HepG2 (cell line): ENCODE measurements around the gene PSMD3. TPM values are rescaled to one million over a fixed set of nuclear protein-coding genes. Genes with fewer than 3 reads are reported as not detected.

Source experiments
- CHD2 ChIP-seq: IDR thresholded peaks from 2 replicates; pipeline ENCODE4 v1.6.1; 2011; ENCODE audit warnings: low read depth, low read length, improper control_type of control experiment
- ELF3 ChIP-seq: IDR thresholded peaks from 2 replicates; pipeline ENCODE4 v1.6.1; 2016; ENCODE audit warnings: missing genetic modification reagents, missing compliant biosample characterization
- GATAD1 ChIP-seq: IDR thresholded peaks from 2 replicates; pipeline ENCODE4 v1.6.1; 2016; ENCODE audit warnings: missing genetic modification reagents, missing compliant biosample characterization
- HMG20A ChIP-seq: IDR thresholded peaks from 2 replicates; pipeline ENCODE4 v1.6.1; 2016; ENCODE audit warnings: borderline replicate concordance
- MATR3 ChIP-seq: sonication (generic); formaldehyde crosslinking; IDR thresholded peaks from 2 replicates; pipeline ENCODE4 v1.4.0; 2020; ENCODE audit warnings: missing genetic modification reagents
- MEIS2 ChIP-seq: sonication (generic); formaldehyde crosslinking; IDR thresholded peaks from 2 replicates; pipeline ENCODE4 v1.9.0; 2021; ENCODE audit warnings: mild to moderate bottlenecking, missing genetic modification reagents
- NFIC ChIP-seq: IDR thresholded peaks from 2 replicates; pipeline ENCODE4 v1.6.1; 2012; ENCODE audit warnings: mild to moderate bottlenecking, low read length, inconsistent platforms
- PTBP1 ChIP-seq: fragments of 200-400 bp; formaldehyde crosslinking; IDR thresholded peaks from 2 replicates; pipeline ENCODE4 v1.6.1; 2018; ENCODE audit warnings: low read length, low read depth; ENCODE audit not compliant: poor library complexity, severe bottlenecking
- SIN3A ChIP-seq: IDR thresholded peaks from 2 replicates; pipeline ENCODE4 v1.6.1; 2011; ENCODE audit warnings: low read depth, mild to moderate bottlenecking, control low read depth, low read length, borderline replicate concordance
- SP5 ChIP-seq: IDR thresholded peaks from 2 replicates; pipeline ENCODE4 v1.6.1; 2016; ENCODE audit warnings: low read depth, borderline replicate concordance
- SSRP1 ChIP-seq: IDR thresholded peaks from 2 replicates; pipeline ENCODE4 v1.6.1; 2016; ENCODE audit warnings: control low read depth
- TMF1 ChIP-seq: sonication (generic); formaldehyde crosslinking; IDR thresholded peaks from 2 replicates; pipeline ENCODE4 v1.8.1; 2022; ENCODE audit warnings: low read depth, missing genetic modification reagents
- YY1 ChIP-seq: IDR thresholded peaks from 2 replicates; pipeline ENCODE4 v1.6.1; 2011; ENCODE audit warnings: low read length, low read depth, moderate library complexity, mild to moderate bottlenecking; ENCODE audit not compliant: insufficient read depth, insufficient replicate concordance
- ZBTB14 ChIP-seq: sonication (generic); formaldehyde crosslinking; IDR thresholded peaks from 2 replicates; pipeline ENCODE4 v1.4.0; 2020; ENCODE audit warnings: missing genetic modification reagents
- ZNF180 ChIP-seq: sonication (generic); formaldehyde crosslinking; IDR thresholded peaks from 2 replicates; pipeline ENCODE4 v1.4.0; 2020; ENCODE audit warnings: low read depth, missing genetic modification reagents, borderline replicate concordance
- ZNF614 ChIP-seq: IDR thresholded peaks from 2 replicates; pipeline ENCODE4 v1.6.1; 2018; ENCODE audit warnings: missing biosample characterization, missing genetic modification reagents, inconsistent platforms, borderline replicate concordance
- ZZZ3 ChIP-seq: sonication (generic); formaldehyde crosslinking; IDR thresholded peaks from 2 replicates; pipeline ENCODE4 v1.4.0; 2020; ENCODE audit warnings: missing genetic modification reagents, mild to moderate bottlenecking, borderline replicate concordance
- polyA plus RNA-seq, 8 experiments: library from polyadenylated mRNA; depleted of rRNA in 3 of 8; stranded (reverse) in 7 of 8; unstranded in 1 of 8; fragments of >200 nt; fragmentation: Illumina TruSeq in 4 of 8; extraction: Trizol in 4 of 8; gene quantifications; 2 replicates each; pipeline versions ENCODE4 v1.2.1 to v1.2.3, GENCODE V29; 2011 to 2016; ENCODE audit warnings: low read depth in 4 of 8, missing spikeins in 1 of 8, mixed read lengths in 1 of 8; ENCODE audit not compliant: insufficient read depth in 1 of 8
- total RNA-seq, 5 experiments: library from RNA; depleted of rRNA; stranded (reverse); fragments of >200 nt; fragmentation: Illumina TruSeq; extraction: Trizol; gene quantifications; 2 replicates each; pipeline ENCODE4 v1.2.3, GENCODE V29; 2016; ENCODE audit warnings: low read depth in 1 of 5
- TF ChIP-seq, protein P1 (sequence below): sonication (generic); formaldehyde crosslinking; IDR thresholded peaks from 2 replicates; pipeline ENCODE4 v1.4.0; 2020; ENCODE audit warnings: mild to moderate bottlenecking, low read depth, missing genetic modification reagents

The PSMD3 gene
- total and polyA plus RNA-seq, 2 of the 13 experiments (the other 11 are each of a cell fraction or from before 2014, with no cell fraction given): 97.4 to 146 TPM

DNA sequence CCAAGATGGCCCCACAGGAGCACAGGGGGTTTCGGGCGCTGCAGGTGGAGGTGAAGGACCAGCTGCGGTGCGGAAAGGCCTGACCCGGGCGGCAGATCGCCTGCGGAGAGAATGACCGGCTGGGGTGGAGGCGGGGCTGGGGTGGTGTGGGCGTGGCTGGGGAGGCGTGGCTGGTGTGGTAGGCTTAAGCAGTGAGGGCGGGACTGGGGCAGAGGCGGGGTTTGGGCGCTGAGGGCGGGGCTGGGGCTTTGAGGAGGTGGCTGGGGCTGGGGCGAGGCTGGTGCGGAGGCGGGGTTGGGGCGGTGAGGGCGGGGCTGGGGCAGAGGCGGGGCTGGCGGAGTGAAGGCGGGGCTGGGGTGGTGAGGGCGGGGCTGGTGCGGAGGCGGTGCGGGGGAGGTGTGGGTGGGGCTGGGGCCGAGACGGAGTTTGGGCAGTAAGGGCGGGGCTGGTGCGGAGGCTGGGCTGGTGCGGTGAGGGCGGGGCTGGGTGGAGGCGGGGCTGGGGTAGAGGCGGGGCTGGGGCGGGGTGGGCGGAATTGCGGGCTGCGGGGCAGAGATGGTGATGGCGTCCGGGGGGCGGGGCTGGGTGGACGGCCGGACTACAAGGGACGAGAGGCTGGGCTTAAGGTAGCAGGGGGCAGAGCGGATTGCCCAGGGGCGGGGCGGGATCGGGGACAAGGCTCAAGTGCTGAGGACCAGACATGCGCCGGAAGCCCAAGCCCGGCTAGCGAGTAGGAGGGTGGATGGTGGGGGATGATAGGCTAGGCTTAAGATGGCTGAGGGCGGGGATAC is 27.7 kb upstream of the PSMD3 start (continued):
- TF ChIP-seq PTBP1 (no peak), ZNF614 (CRISPR knock-in tag) (0 out of 2 replicates have a peak, but pooled peaks have one; percentile 24), GATAD1 (CRISPR knock-in tag) (peak; percentile 52; the same call in 1 of the 2 replicates), YY1 (peak; percentile 71), ELF3 (CRISPR knock-in tag) (no peak), ZZZ3 (CRISPR knock-in tag) (no peak), SP5 (CRISPR knock-in tag) (peak; percentile 72), SIN3A (0 out of 2 replicates have a peak, but pooled peaks have one; percentile 63), MEIS2 (CRISPR knock-in tag) (no peak), NFIC (no peak), TMF1 (CRISPR knock-in tag) (no peak), ZBTB14 (CRISPR knock-in tag) (no peak), HMG20A (CRISPR knock-in tag) (no peak), MATR3 (CRISPR knock-in tag) (no peak), ZNF180 (CRISPR knock-in tag) (no peak), CHD2 (no peak), SSRP1 (CRISPR knock-in tag) (no peak)
- TF ChIP-seq, protein P1, sequence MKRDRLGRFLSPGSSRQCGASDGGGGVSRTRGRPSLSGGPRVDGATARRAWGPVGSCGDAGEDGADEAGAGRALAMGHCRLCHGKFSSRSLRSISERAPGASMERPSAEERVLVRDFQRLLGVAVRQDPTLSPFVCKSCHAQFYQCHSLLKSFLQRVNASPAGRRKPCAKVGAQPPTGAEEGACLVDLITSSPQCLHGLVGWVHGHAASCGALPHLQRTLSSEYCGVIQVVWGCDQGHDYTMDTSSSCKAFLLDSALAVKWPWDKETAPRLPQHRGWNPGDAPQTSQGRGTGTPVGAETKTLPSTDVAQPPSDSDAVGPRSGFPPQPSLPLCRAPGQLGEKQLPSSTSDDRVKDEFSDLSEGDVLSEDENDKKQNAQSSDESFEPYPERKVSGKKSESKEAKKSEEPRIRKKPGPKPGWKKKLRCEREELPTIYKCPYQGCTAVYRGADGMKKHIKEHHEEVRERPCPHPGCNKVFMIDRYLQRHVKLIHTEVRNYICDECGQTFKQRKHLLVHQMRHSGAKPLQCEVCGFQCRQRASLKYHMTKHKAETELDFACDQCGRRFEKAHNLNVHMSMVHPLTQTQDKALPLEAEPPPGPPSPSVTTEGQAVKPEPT (CRISPR knock-in tag): no peak; the same call in 1 of the 2 replicates
- TF ChIP-seq, all 625 proteins: peak for 78
